PC-3 (cell line): Measurements from ENCODE around the gene RYR2.

Experiments used
- EZH2 ChIP-seq: fragments of 300-600 bp; sonication (generic); IDR thresholded peaks from one replicate; pipeline ENCODE4 v1.6.1; 2017; ENCODE audit warnings: antibody characterized with exemption, mild to moderate bottlenecking, low read length; ENCODE audit not compliant: unreplicated experiment
- TF ChIP-seq, protein P1 (sequence below): fragments of 300-600 bp; sonication (generic); conservative IDR thresholded peaks from 2 replicates; pipeline ENCODE4 v1.5.1; 2017; ENCODE audit warnings: antibody characterized with exemption, low read depth, mild to moderate bottlenecking, low read length

DNA sequence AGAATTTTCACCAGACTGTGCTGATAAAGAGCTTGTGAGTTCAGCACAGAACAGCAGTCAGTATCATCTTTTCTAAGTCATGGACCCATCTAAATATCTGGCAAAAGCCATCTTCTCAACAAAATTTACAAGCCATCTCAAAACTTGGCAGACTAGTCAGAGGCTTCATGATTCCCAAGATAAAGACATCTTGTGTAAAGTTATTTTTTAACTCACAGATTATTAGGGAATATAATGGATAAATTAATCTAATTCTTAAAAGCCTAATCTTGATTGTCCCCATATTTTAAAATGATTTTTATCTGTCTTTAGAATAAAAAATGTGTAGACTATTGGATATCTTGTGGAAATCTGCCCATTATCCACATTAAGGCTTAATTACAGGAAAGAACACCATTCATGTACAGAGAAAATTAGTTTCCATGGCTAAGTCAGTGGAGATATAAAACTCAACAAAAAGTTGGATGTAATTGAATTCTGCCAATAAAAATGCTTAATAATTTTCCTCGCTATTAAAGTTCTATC lies 688.9 kb downstream of the RYR2 start:
- no peak for TF ChIP-seq EZH2
- TF ChIP-seq, protein P1, sequence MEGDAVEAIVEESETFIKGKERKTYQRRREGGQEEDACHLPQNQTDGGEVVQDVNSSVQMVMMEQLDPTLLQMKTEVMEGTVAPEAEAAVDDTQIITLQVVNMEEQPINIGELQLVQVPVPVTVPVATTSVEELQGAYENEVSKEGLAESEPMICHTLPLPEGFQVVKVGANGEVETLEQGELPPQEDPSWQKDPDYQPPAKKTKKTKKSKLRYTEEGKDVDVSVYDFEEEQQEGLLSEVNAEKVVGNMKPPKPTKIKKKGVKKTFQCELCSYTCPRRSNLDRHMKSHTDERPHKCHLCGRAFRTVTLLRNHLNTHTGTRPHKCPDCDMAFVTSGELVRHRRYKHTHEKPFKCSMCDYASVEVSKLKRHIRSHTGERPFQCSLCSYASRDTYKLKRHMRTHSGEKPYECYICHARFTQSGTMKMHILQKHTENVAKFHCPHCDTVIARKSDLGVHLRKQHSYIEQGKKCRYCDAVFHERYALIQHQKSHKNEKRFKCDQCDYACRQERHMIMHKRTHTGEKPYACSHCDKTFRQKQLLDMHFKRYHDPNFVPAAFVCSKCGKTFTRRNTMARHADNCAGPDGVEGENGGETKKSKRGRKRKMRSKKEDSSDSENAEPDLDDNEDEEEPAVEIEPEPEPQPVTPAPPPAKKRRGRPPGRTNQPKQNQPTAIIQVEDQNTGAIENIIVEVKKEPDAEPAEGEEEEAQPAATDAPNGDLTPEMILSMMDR = no peak
